GM18502 (cell line): ENCODE data around the gene TRMU.

Source experiments
- ATAC-seq: cut with Tn5 transposase; IDR thresholded peaks from one replicate; pipeline ENCODE4 v1.9.1; 2021; ENCODE audit warnings: mild to moderate bottlenecking; ENCODE audit not compliant: unreplicated experiment, poor library complexity

TRMU gene

GRCh38 chr22:46335201-46336118 lies at the start of gene TRMU:
Gene TRMU, plus strand, starts transcription at chr22:46335714. Its CDS starts 51 bp downstream, at chr22:46335765.
- ATAC-seq = peak; percentile 86

GRCh38 chr22:46286006-46286405 lies 49.5 kb upstream of the TRMU start:
- no peak for ATAC-seq

- ATAC-seq = no peak
Observed at GRCh38 chr22:46286941-46287872, 48.3 kb upstream of the TRMU start.

- ATAC-seq = peak; percentile 75
Observed at GRCh38 chr22:46287873-46288751, 47.4 kb upstream of the TRMU start.

- ATAC-seq = no peak
Observed at GRCh38 chr22:46288846-46289243, 46.7 kb upstream of the TRMU start.

GRCh38 chr22:46289244-46289891 lies 46.1 kb upstream of the TRMU start:
- ATAC-seq = no peak

- ATAC-seq = no peak
Observed at GRCh38 chr22:46290121-46290842, 45.2 kb upstream of the TRMU start.

GRCh38 chr22:46290843-46291785 lies 44.4 kb upstream of the TRMU start:
- no peak for ATAC-seq

- ATAC-seq = no peak
Observed at GRCh38 chr22:46292173-46292572, 43.3 kb upstream of the TRMU start.

GRCh38 chr22:46292732-46293131 lies 42.8 kb upstream of the TRMU start:
- ATAC-seq = no peak

- no peak for ATAC-seq
Observed at GRCh38 chr22:46293577-46294260, 41.8 kb upstream of the TRMU start.

GRCh38 chr22:46294784-46295183 lies 40.7 kb upstream of the TRMU start:
- no peak for ATAC-seq

- ATAC-seq = no peak
Observed at GRCh38 chr22:46295277-46295971, 40.1 kb upstream of the TRMU start.

- peak; percentile 93 for ATAC-seq
Observed at GRCh38 chr22:46296257-46297150, 39.0 kb upstream of the TRMU start, which contains the start of gene GTSE1. Gene GTSE1, plus strand, starts transcription at chr22:46296870. Its CDS starts 531 bp downstream, at chr22:46297401.

- ATAC-seq = peak; percentile 8
Observed at GRCh38 chr22:46297151-46297812, 38.2 kb upstream of the TRMU start.
